Vagina (tissue), 2 donors: ENCODE data around the gene SHISA4. TPM values are rescaled to one million over a fixed set of nuclear protein-coding genes. Genes with fewer than 3 reads are reported as not detected.
"Not testable (repeated sequence)": the region's sequence is repeated elsewhere in the genome, so short reads cannot be mapped to it uniquely, and the experiment has no call there.

Source experiments
- DNase-seq, 2 donors: peaks; one replicate each; pipeline ENCODE4 v3.0.0-alpha.2; 2017; ENCODE audit errors: extremely low spot score in 2 of 2
- H3K27ac ChIP-seq: fragments of 200-600 bp; sonication (generic); one replicate; pipeline ENCODE4 v1.5.1; 2019
- H3K27me3 ChIP-seq: fragments of 200-600 bp; sonication (generic); one replicate; pipeline ENCODE4 v1.5.1; 2019
- H3K36me3 ChIP-seq, 2 donors: fragments of 200-600 bp; sonication (generic); one replicate each; pipeline ENCODE4 v1.5.1; 2017 to 2019
- H3K4me1 ChIP-seq: fragments of 200-600 bp; sonication (generic); one replicate; pipeline ENCODE4 v1.5.1; 2019
- H3K4me3 ChIP-seq, 2 donors: fragments of 200-600 bp; sonication (generic); 1 replicate in 1 of 2; 2 replicates in 1 of 2; pipeline ENCODE4 v1.5.1; 2016 to 2019
- H3K9me3 ChIP-seq: fragments of 200-600 bp; sonication (generic); one replicate; pipeline ENCODE4 v1.5.1; 2019
- CTCF ChIP-seq, 3 experiments: fragments of 450-650 bp in 2 of 3; fragments of 200-600 bp in 1 of 3; sonication (generic) in 1 of 3; IDR thresholded peaks; one replicate each; pipeline ENCODE4 v1.5.1; 2017 to 2019; ENCODE audit warnings: antibody characterized with exemption in 3 of 3, mild to moderate bottlenecking in 2 of 3, moderate library complexity in 2 of 3
- POLR2A ChIP-seq, 2 donors: fragments of 450-650 bp; IDR thresholded peaks; one replicate each; pipeline ENCODE4 v1.6.1; 2017; ENCODE audit warnings: antibody characterized with exemption in 2 of 2, mild to moderate bottlenecking in 2 of 2, moderate library complexity in 2 of 2
- POLR2AphosphoS5 ChIP-seq, 2 donors: sonication (generic); formaldehyde crosslinking; IDR thresholded peaks; one replicate each; pipeline ENCODE4 v1.9.0; 2017; ENCODE audit warnings: antibody characterized with exemption in 2 of 2, mild to moderate bottlenecking in 2 of 2, low read depth in 1 of 2; ENCODE audit not compliant: insufficient read depth in 1 of 2
- intact Hi-C: fragments of 100-400 bp; cut with DNase I; formaldehyde crosslinking; loops from one replicate; pipeline ENCODE4 v1.15.1; 2023
- total RNA-seq: library from RNA; depleted of rRNA; stranded (reverse); fragments of >200 nt; gene quantifications from one replicate; pipeline ENCODE4 v1.2.3, GENCODE V29; 2016

SHISA4 gene
- total RNA-seq: 16.2 TPM

GRCh38 chr1:201888282-201889089, at the start of gene SHISA4:
Gene SHISA4 (plus strand): TSS chr1:201888898. CDS start chr1:201888995, 97 bp downstream.
- H3K27me3 ChIP-seq: no peaks in the 10 kb centered on the region
- intact Hi-C loops: no loop called here
- peaks cover 34% of the 10 kb centered on the region for H3K4me1 ChIP-seq
- H3K36me3 ChIP-seq: no peaks in the 10 kb centered on the region
- DNase-seq: no peak
- H3K4me3 ChIP-seq: peak within 1 kb of the TSS; percentile 68 to 72
- TF ChIP-seq POLR2AphosphoS5 (IDR thresholded peaks at IDR 0.05; ENCODE audit: insufficient read depth in 1 of 2, low read depth in 1 of 2) (peak in 1 of 2 donors; percentile 77), POLR2A (IDR thresholded peaks at IDR 0.05) (peak in 1 of 2 donors; percentile 6), CTCF (IDR thresholded peaks at IDR 0.05) (no peak)
- no peaks in the 10 kb centered on the region for H3K9me3 ChIP-seq
- H3K27ac ChIP-seq: peak within 1 kb of the TSS; percentile 68

- H3K36me3 ChIP-seq, DNase-seq, H3K4me1 ChIP-seq, H3K27ac ChIP-seq, H3K9me3 ChIP-seq, intact Hi-C loops, H3K4me3 ChIP-seq, H3K27me3 ChIP-seq: not testable (repeated sequence)
Measured at GRCh38 chr1:201839089-201839488, 49.6 kb upstream of the SHISA4 start.

GRCh38 chr1:201840055-201840454, 48.6 kb upstream of the SHISA4 start:
- no peak overlapping the region for H3K4me3 ChIP-seq
- H3K36me3 ChIP-seq: no peaks in the 10 kb centered on the region
- no peak for DNase-seq
- no peak for TF ChIP-seq POLR2A (IDR thresholded peaks at IDR 0.05)
- no peaks in the 10 kb centered on the region for H3K27me3 ChIP-seq
- no peaks in the 10 kb centered on the region for H3K9me3 ChIP-seq
- H3K4me1 ChIP-seq: no peaks in the 10 kb centered on the region
- intact Hi-C loops: no loop called here
- no peak overlapping the region for H3K27ac ChIP-seq

GRCh38 chr1:201840490-201840889, 48.2 kb upstream of the SHISA4 start:
- H3K27me3 ChIP-seq: no peaks in the 10 kb centered on the region
- H3K4me3 ChIP-seq: no peak overlapping the region
- TF ChIP-seq POLR2A (IDR thresholded peaks at IDR 0.05): no peak
- no peak for TF ChIP-seq POLR2AphosphoS5 (IDR thresholded peaks at IDR 0.05; ENCODE audit: insufficient read depth in 1 of 2, low read depth in 1 of 2)
- TF ChIP-seq CTCF (IDR thresholded peaks at IDR 0.05): no peak
- H3K36me3 ChIP-seq: no peaks in the 10 kb centered on the region
- no peak overlapping the region for H3K27ac ChIP-seq
- H3K9me3 ChIP-seq: no peaks in the 10 kb centered on the region
- intact Hi-C loops: no loop called here
- DNase-seq: no peak
- H3K4me1 ChIP-seq: no peaks in the 10 kb centered on the region

GRCh38 chr1:201841265-201841912, 47.3 kb upstream of the SHISA4 start:
- Histone ChIP-seq H3K27ac (no peak overlapping the region), H3K4me3 (no peak overlapping the region), H3K4me1 (no peaks in the 10 kb centered on the region), H3K9me3 (no peaks in the 10 kb centered on the region), H3K36me3 (no peaks in the 10 kb centered on the region), H3K27me3 (no peaks in the 10 kb centered on the region)
- no peak for DNase-seq
- intact Hi-C loops: no loop called here
- TF ChIP-seq POLR2A (IDR thresholded peaks at IDR 0.05) (no peak), CTCF (IDR thresholded peaks at IDR 0.05) (no peak), POLR2AphosphoS5 (IDR thresholded peaks at IDR 0.05; ENCODE audit: insufficient read depth in 1 of 2, low read depth in 1 of 2) (no peak)

- no peak overlapping the region for H3K4me3 ChIP-seq
- intact Hi-C loops: no loop called here
- H3K27me3 ChIP-seq: no peaks in the 10 kb centered on the region
- H3K9me3 ChIP-seq: no peaks in the 10 kb centered on the region
- H3K4me1 ChIP-seq: peaks cover 8% of the 10 kb centered on the region
- DNase-seq: no peak
- TF ChIP-seq POLR2A (IDR thresholded peaks at IDR 0.05): no peak
- TF ChIP-seq POLR2AphosphoS5 (IDR thresholded peaks at IDR 0.05; ENCODE audit: insufficient read depth in 1 of 2, low read depth in 1 of 2): no peak
- TF ChIP-seq CTCF (IDR thresholded peaks at IDR 0.05): no peak
- H3K36me3 ChIP-seq: peaks cover 0 to 2% of the 10 kb centered on the region in 2 donors
- no peak overlapping the region for H3K27ac ChIP-seq
Measured at GRCh38 chr1:201842472-201843027, 46.1 kb upstream of the SHISA4 start.
